ENCODE results near the gene ARRDC1. TPM values are rescaled to one million over a fixed set of nuclear protein-coding genes. Genes with fewer than 3 reads are reported as not detected.

ARRDC1 gene
- total and polyA plus RNA-seq, 9 of the 15 experiments (the other 6 are each of a cell fraction or from before 2014, with no cell fraction given) = 0.21 to 45.3 (median 18.6) TPM

GRCh38 chr9:137589441-137590122 lies 15.9 kb upstream of the ARRDC1 start (continued):
- TF ChIP-seq PHB2 (IDR thresholded peaks at IDR 0.05; ENCODE audit: low read depth) = no peak
- TF ChIP-seq RBFOX2 (IDR thresholded peaks at IDR 0.05; ENCODE audit: low read depth, low read length) = peak; percentile 72
- TF ChIP-seq CBX8 (IDR thresholded peaks at IDR 0.05; ENCODE audit: borderline replicate concordance, extremely low read depth, low read depth, low read length, poor library complexity, severe bottlenecking) = no peak
- peak; percentile 23; the same call in 1 of the 2 replicates for TF ChIP-seq MAX (CRISPR knock-in tag; IDR thresholded peaks at IDR 0.05)
- TF ChIP-seq MBD2 (IDR thresholded peaks at IDR 0.05; ENCODE audit: borderline replicate concordance, low read depth) = no peak
- TF ChIP-seq HNRNPK (IDR thresholded peaks at IDR 0.05; ENCODE audit: low read depth, low read length, poor library complexity, severe bottlenecking) = no peak
- TF ChIP-seq HNRNPH1 (optimal IDR thresholded peaks at IDR 0.05; ENCODE audit: low read depth, low read length) = no peak
- no peak for TF ChIP-seq YY1 (IDR thresholded peaks at IDR 0.05; ENCODE audit: borderline replicate concordance in 1 of 3, control insufficient read depth in 1 of 3, extremely low read depth in 1 of 3, insufficient read depth in 3 of 3, insufficient read length in 1 of 3, insufficient replicate concordance in 2 of 3, low read depth in 1 of 3, low read length in 2 of 3)
- no peak for TF ChIP-seq ZNF143 (CRISPR knock-in tag; IDR thresholded peaks at IDR 0.05)
- TF ChIP-seq GABPB1 (CRISPR knock-in tag; IDR thresholded peaks at IDR 0.05) = no peak
- TF ChIP-seq ELF1 (tag; IDR thresholded peaks at IDR 0.05) = no peak
- peak; percentile 97 for TF ChIP-seq ZNF12 (CRISPR knock-in tag; IDR thresholded peaks at IDR 0.05)
- no peak for TF ChIP-seq ZNF274 (IDR thresholded peaks at IDR 0.05; ENCODE audit: borderline replicate concordance, low read depth, low read length)
- TF ChIP-seq FUS (optimal IDR thresholded peaks at IDR 0.05; ENCODE audit: low read depth, low read length) = peak; percentile 7
- no peak for TF ChIP-seq PTTG1 (tag; IDR thresholded peaks at IDR 0.05; ENCODE audit: low read depth)
- TF ChIP-seq ATF7 (IDR thresholded peaks at IDR 0.05) = no peak
- peak in 1 of 2 experiments; percentile 21; a peak in 2 of 4 replicates for TF ChIP-seq SIN3A (IDR thresholded peaks at IDR 0.05; ENCODE audit: borderline replicate concordance in 2 of 2, control insufficient read depth in 1 of 2, low read depth in 2 of 2, low read length in 2 of 2)
- TF ChIP-seq BRF2 (IDR thresholded peaks at IDR 0.05; ENCODE audit: borderline replicate concordance, insufficient read depth, insufficient read length) = no peak
- TF ChIP-seq FOSL1 (tag; conservative IDR thresholded peaks at IDR 0.05) = no peak
- no peak for TF ChIP-seq CREM (IDR thresholded peaks at IDR 0.05; ENCODE audit: low read depth)
- no peak for TF ChIP-seq DDX20 (tag; IDR thresholded peaks at IDR 0.05; ENCODE audit: low read depth)
- TF ChIP-seq L3MBTL2 (IDR thresholded peaks at IDR 0.05) = peak; percentile 44; the same call in 1 of the 2 replicates
- TF ChIP-seq NR4A1 (CRISPR knock-in tag; IDR thresholded peaks at IDR 0.05) = no peak
- TF ChIP-seq NR4A1 (tag; IDR thresholded peaks at IDR 0.05) = no peak
- TF ChIP-seq BHLHE40 (IDR thresholded peaks at IDR 0.05; ENCODE audit: low read length) = no peak

Data from K562 (cell line).